ENCODE data around the gene PRKCA. TPM values are rescaled to one million over a fixed set of nuclear protein-coding genes. Genes with fewer than 3 reads are reported as not detected.

The PRKCA gene
- total and polyA plus RNA-seq, 4 donors = 3.0 to 14.1 (median 5.4) TPM

GRCh38 chr17:66313995-66314659 lies 11.7 kb downstream of the PRKCA start:
- Histone ChIP-seq H3K36me3 (ENCODE audit: control insufficient read depth in 4 of 4, insufficient read depth in 3 of 4, low read depth in 1 of 4, low read length in 3 of 4) (peaks cover 0 to 3% (median 0%) of the 10 kb centered on the region in 4 donors), H3K4me1 (ENCODE audit: control insufficient read depth in 4 of 4, insufficient read depth in 4 of 4, low read length in 3 of 4) (peaks cover 0 to 2% (median 0%) of the 10 kb centered on the region in 4 donors), H3K27me3 (ENCODE audit: control insufficient read depth in 4 of 4, insufficient read depth in 4 of 4, low read length in 3 of 4) (no peaks in the 10 kb centered on the region), H3K9ac (ENCODE audit: low read depth in 1 of 2, low read length in 2 of 2) (no peak overlapping the region), H3K27ac (ENCODE audit: low read depth in 1 of 2, low read length in 2 of 2) (no peak overlapping the region), H3K4me3 (ENCODE audit: low read depth in 1 of 3, low read length in 3 of 3) (no peak overlapping the region), H3K9me3 (ENCODE audit: control insufficient read depth in 4 of 4, low read length in 3 of 4) (no peaks in the 10 kb centered on the region)
- no peak for DNase-seq (ENCODE audit: low spot score)
- TF ChIP-seq CTCF (IDR thresholded peaks at IDR 0.05; ENCODE audit: low read depth, low read length, missing input control) = no peak
- TF ChIP-seq, protein P1, sequence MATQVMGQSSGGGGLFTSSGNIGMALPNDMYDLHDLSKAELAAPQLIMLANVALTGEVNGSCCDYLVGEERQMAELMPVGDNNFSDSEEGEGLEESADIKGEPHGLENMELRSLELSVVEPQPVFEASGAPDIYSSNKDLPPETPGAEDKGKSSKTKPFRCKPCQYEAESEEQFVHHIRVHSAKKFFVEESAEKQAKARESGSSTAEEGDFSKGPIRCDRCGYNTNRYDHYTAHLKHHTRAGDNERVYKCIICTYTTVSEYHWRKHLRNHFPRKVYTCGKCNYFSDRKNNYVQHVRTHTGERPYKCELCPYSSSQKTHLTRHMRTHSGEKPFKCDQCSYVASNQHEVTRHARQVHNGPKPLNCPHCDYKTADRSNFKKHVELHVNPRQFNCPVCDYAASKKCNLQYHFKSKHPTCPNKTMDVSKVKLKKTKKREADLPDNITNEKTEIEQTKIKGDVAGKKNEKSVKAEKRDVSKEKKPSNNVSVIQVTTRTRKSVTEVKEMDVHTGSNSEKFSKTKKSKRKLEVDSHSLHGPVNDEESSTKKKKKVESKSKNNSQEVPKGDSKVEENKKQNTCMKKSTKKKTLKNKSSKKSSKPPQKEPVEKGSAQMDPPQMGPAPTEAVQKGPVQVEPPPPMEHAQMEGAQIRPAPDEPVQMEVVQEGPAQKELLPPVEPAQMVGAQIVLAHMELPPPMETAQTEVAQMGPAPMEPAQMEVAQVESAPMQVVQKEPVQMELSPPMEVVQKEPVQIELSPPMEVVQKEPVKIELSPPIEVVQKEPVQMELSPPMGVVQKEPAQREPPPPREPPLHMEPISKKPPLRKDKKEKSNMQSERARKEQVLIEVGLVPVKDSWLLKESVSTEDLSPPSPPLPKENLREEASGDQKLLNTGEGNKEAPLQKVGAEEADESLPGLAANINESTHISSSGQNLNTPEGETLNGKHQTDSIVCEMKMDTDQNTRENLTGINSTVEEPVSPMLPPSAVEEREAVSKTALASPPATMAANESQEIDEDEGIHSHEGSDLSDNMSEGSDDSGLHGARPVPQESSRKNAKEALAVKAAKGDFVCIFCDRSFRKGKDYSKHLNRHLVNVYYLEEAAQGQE (IDR thresholded peaks at IDR 0.05) = no peak
- 93% methylated on average over 8 of the region's 8 CpGs for WGBS

DNA sequence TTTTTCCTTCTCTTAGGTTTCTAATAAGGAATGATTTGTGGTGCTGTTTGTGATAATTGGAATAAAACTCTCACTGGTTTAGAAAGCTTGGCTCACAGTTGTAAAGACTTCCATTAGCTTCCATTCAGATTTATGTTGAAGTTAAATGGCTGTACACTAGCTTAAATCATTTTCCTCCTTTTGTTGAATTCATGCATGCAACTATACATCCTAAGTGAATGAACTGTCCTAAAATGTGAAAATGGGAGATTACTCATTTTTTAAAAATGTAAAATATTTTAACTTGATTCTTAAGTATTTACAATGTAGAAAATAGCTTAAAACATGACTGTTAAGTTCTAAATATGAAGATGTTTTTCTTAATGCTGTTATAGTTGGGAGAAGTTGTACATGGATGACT lies 15.2 kb downstream of the PRKCA start:
- no peaks in the 10 kb centered on the region for H3K27me3 ChIP-seq (ENCODE audit: control insufficient read depth in 4 of 4, insufficient read depth in 4 of 4, low read length in 3 of 4)
- H3K27ac ChIP-seq (ENCODE audit: low read depth in 1 of 2, low read length in 2 of 2) = no peak overlapping the region
- H3K36me3 ChIP-seq (ENCODE audit: control insufficient read depth in 4 of 4, insufficient read depth in 3 of 4, low read depth in 1 of 4, low read length in 3 of 4) = no peaks in the 10 kb centered on the region
- no peaks in the 10 kb centered on the region for H3K4me1 ChIP-seq (ENCODE audit: control insufficient read depth in 4 of 4, insufficient read depth in 4 of 4, low read length in 3 of 4)
- TF ChIP-seq, protein P2, sequence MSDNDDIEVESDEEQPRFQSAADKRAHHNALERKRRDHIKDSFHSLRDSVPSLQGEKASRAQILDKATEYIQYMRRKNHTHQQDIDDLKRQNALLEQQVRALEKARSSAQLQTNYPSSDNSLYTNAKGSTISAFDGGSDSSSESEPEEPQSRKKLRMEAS (IDR thresholded peaks at IDR 0.05) = no peak
- no peak for TF ChIP-seq CTCF (IDR thresholded peaks at IDR 0.05; ENCODE audit: low read depth, low read length, missing input control)
- TF ChIP-seq, protein P1 (IDR thresholded peaks at IDR 0.05) = no peak
- no peak for TF ChIP-seq HNF4G (IDR thresholded peaks at IDR 0.05)
- no peak for TF ChIP-seq FOXA2 (IDR thresholded peaks at IDR 0.05)
- no peak for TF ChIP-seq RXRA (IDR thresholded peaks at IDR 0.05)
- TF ChIP-seq RAD21 (IDR thresholded peaks at IDR 0.05) = no peak
- TF ChIP-seq TAF1 (conservative IDR thresholded peaks at IDR 0.05) = no peak
- TF ChIP-seq SP1 (IDR thresholded peaks at IDR 0.05) = no peak
- TF ChIP-seq, protein P3, sequence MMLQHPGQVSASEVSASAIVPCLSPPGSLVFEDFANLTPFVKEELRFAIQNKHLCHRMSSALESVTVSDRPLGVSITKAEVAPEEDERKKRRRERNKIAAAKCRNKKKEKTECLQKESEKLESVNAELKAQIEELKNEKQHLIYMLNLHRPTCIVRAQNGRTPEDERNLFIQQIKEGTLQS (IDR thresholded peaks at IDR 0.05) = no peak
- no peak for TF ChIP-seq GABPA (IDR thresholded peaks at IDR 0.05 in 1 of 2, conservative IDR thresholded peaks at IDR 0.05 in 1 of 2)
- no peak for TF ChIP-seq JUND (IDR thresholded peaks at IDR 0.05)
- TF ChIP-seq NR2F2 (IDR thresholded peaks at IDR 0.05) = no peak
- no peak for TF ChIP-seq FOXA1 (IDR thresholded peaks at IDR 0.05)
- no peak for TF ChIP-seq HNF4A (conservative IDR thresholded peaks at IDR 0.05)
- TF ChIP-seq YY1 (IDR thresholded peaks at IDR 0.05) = no peak
- TF ChIP-seq ZBTB33 (IDR thresholded peaks at IDR 0.05) = no peak
- no peak for TF ChIP-seq EGR1 (IDR thresholded peaks at IDR 0.05; ENCODE audit: low read depth in 2 of 2)
- no peak overlapping the region for H3K4me3 ChIP-seq (ENCODE audit: low read depth in 1 of 3, low read length in 3 of 3)
- peaks cover 0 to 4% (median 1%) of the 10 kb centered on the region in 4 donors for H3K9me3 ChIP-seq (ENCODE audit: control insufficient read depth in 4 of 4, low read length in 3 of 4)
- H3K9ac ChIP-seq (ENCODE audit: low read depth in 1 of 2, low read length in 2 of 2) = no peak overlapping the region
- DNase-seq (ENCODE audit: low spot score) = no peak

Data from liver (tissue), 9 donors.